Stomach smooth muscle (tissue), 2 donors: Measurements from ENCODE around the gene TSPYL2.

Source experiments
- H3K27ac ChIP-seq: one replicate; pipeline ENCODE4 v1.7.0; 2013; ENCODE audit warnings: mild to moderate bottlenecking, low read length, inconsistent platforms
- H3K27me3 ChIP-seq, 2 donors: one replicate each; pipeline ENCODE4 v1.7.0; 2013; ENCODE audit warnings: low read length in 2 of 2; ENCODE audit not compliant: insufficient read depth in 2 of 2, control insufficient read depth in 1 of 2
- H3K36me3 ChIP-seq, 2 donors: one replicate each; pipeline ENCODE4 v1.7.0; 2013; ENCODE audit warnings: low read length in 2 of 2; ENCODE audit not compliant: control insufficient read depth in 2 of 2, insufficient read depth in 2 of 2
- H3K4me1 ChIP-seq: one replicate; pipeline ENCODE4 v1.7.0; 2013; ENCODE audit warnings: low read length; ENCODE audit not compliant: control insufficient read depth, insufficient read depth
- H3K4me3 ChIP-seq, 2 donors: one replicate each; pipeline ENCODE4 v1.7.0; 2013; ENCODE audit warnings: low read length in 2 of 2
- H3K9ac ChIP-seq, 2 donors: one replicate each; pipeline ENCODE4 v1.7.0; 2013; ENCODE audit warnings: low read length in 2 of 2, mild to moderate bottlenecking in 1 of 2
- H3K9me3 ChIP-seq, 2 donors: one replicate each; pipeline ENCODE4 v1.7.0; 2013; ENCODE audit warnings: low read length in 2 of 2; ENCODE audit not compliant: control insufficient read depth in 2 of 2
- donor health status: healthy.
- donor health status: Pancreatic carcinoma.

Gene TSPYL2

DNA sequence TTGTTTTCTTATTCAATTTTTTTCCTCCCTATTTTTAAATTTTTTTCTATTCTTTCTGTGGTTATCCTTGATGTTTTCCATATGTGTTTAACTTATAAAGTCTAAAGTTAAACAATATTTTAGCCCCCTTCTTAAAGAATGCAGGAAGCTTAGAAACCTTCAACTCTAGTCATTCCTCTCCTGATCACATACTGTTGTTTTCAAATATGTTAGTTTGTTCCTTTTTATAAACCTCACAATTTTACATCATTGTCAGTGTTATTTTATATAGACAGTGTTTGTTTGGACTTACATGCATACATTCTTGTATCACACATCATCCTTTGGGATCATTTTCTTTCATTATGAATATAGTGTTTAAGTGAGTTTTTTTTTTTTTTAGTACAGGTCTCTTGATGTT, 43.3 kb downstream of the TSPYL2 start:
- Histone ChIP-seq H3K4me1 (peaks cover 4% of the 10 kb centered on the region), H3K9me3 (no peaks in the 10 kb centered on the region)

DNA sequence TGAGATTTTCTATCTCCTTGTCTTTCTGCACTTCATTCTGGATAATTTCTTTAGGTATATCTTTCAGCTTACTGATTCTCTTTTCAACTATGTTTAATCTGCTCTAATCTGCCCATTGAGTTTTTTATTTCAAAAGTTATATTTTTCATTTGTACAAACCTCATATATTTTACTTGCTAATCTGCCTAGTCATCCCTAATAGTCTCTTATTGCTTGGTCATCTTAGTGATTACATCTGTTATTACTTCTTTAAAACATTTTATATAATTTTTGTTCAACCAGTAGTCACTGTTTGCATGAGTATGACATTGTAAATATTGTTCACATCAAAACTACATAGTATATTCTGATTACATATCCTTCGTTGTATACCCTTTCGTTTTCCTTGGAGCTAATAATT, 44.2 kb downstream of the TSPYL2 start:
- Histone ChIP-seq H3K27ac (no peak overlapping the region), H3K9ac (no peak overlapping the region), H3K9me3 (no peaks in the 10 kb centered on the region), H3K4me3 (no peak overlapping the region), H3K4me1 (peaks cover 4% of the 10 kb centered on the region), H3K36me3 (no peaks in the 10 kb centered on the region), H3K27me3 (peaks cover 0 to 2% of the 10 kb centered on the region in 2 donors)

More for the DNA sequence above, 43.3 kb downstream of the TSPYL2 start:
- Histone ChIP-seq H3K9ac (no peak overlapping the region), H3K27me3 (peaks cover 0 to 2% of the 10 kb centered on the region in 2 donors), H3K27ac (no peak overlapping the region), H3K36me3 (no peaks in the 10 kb centered on the region), H3K4me3 (no peak overlapping the region)

DNA sequence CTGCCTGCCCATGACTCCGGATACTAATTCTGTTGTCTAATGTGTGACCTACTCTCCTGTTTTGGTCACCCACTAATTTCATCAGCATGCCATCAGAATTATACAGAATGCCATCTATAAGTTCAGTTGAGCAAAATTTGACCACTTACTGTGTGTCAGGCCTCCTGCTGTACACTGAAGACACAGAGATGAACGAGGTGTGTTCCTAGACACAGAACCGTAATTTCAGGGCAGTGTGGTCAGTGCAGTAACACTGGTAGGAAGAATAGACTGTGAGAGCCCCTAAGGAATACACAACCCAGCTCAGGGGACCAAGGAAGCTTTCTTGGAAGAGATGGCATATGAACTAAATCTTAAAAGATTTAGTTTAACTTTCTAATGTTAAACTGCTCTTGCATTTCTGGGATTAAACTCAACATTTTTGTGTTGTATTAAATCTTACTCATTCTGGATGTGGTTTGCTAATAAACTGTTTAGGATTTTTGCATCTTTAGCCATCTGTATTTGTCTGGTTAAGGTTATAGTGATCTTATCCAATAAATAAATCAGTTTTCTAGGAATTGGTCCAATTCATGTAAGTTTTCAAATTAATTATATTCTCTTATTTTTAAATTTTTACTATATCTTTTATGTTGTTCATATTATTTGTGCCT, 46.1 kb downstream of the TSPYL2 start:
- peaks cover 3 to 4% of the 10 kb centered on the region in 2 donors for H3K36me3 ChIP-seq
- peaks cover 0 to 6% of the 10 kb centered on the region in 2 donors for H3K27me3 ChIP-seq
- H3K4me3 ChIP-seq, result no peak overlapping the region
- H3K4me1 ChIP-seq, result no peaks in the 10 kb centered on the region
- no peak overlapping the region for H3K27ac ChIP-seq
- H3K9ac ChIP-seq, result no peak overlapping the region
- no peaks in the 10 kb centered on the region for H3K9me3 ChIP-seq

DNA sequence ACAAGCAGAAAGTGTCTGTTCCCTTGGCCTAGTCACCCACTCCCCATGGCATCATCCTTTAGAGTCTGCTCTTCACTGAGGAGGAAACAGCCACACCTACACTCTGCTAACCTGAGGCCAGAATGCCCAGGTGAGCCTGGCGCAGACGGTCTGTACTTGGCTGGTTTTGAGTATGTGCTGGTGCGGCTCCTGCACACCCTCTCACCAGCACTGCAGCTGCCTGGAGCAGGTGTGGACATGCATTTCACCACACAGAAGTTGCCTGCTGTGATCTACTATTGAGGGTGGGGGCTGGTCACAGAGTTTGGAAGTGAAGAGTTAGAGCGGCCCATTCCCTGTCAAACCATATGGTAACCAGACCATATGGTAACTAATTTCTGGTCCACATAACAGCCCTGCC, 51.2 kb downstream of the TSPYL2 start:
- Histone ChIP-seq H3K9me3 (no peaks in the 10 kb centered on the region), H3K27ac (no peak overlapping the region), H3K36me3 (peaks cover 3 to 4% of the 10 kb centered on the region in 2 donors), H3K27me3 (peaks cover 0 to 14% of the 10 kb centered on the region in 2 donors), H3K9ac (no peak overlapping the region), H3K4me3 (no peak overlapping the region), H3K4me1 (no peaks in the 10 kb centered on the region)

DNA sequence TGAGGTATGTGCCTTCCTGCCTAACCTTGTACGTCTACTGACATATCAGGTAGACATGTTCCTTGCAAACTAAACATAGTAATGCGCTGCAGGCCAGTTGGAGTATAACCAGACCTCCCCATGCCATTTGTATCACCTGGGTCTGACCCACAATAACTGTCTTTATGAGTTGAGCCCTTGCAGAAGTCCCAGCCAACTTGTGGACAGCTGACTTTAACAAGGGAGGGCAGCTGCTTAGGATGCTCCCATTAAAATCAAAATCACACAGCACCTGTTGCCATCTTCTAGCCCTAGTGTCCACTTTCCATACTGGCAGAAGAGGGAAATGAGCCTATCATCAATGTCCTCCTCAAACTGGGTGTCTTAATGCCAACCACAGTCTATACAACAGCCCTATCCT, 53.4 kb downstream of the TSPYL2 start:
- Histone ChIP-seq H3K4me3 (no peak overlapping the region), H3K36me3 (peaks cover 3 to 4% of the 10 kb centered on the region in 2 donors), H3K27ac (no peak overlapping the region), H3K27me3 (peaks cover 0 to 12% of the 10 kb centered on the region in 2 donors), H3K4me1 (no peaks in the 10 kb centered on the region), H3K9me3 (no peaks in the 10 kb centered on the region), H3K9ac (no peak overlapping the region)
